Activated T-cell treated with anti-CD3 and anti-CD28 coated beads, Interleukin-2, amount 50 U/mL, for 24 hours (primary cell): ENCODE results near the gene ZSCAN10.
"Not testable (repeated sequence)": the region's sequence is repeated elsewhere in the genome, so short reads cannot be mapped to it uniquely, and the experiment has no call there.

ENCODE experiments used
- DNase-seq: peaks from one replicate; pipeline ENCODE4 v3.0.0-alpha.2; 2020
- H3K27ac Mint-ChIP-seq: 2 replicates; pipeline ENCODE4 v1.8.0; 2020; ENCODE audit warnings: mild to moderate bottlenecking, mixed read lengths
- H3K27me3 Mint-ChIP-seq: 2 replicates; pipeline ENCODE4 v1.8.0; 2020; ENCODE audit warnings: mixed read lengths
- H3K36me3 Mint-ChIP-seq: 2 replicates; pipeline ENCODE4 v1.8.0; 2020; ENCODE audit warnings: low read depth, mixed read lengths
- H3K4me1 Mint-ChIP-seq: 2 replicates; pipeline ENCODE4 v1.8.0; 2020; ENCODE audit warnings: low read depth, mixed read lengths
- H3K4me3 Mint-ChIP-seq: 2 replicates; pipeline ENCODE4 v1.8.0; 2020; ENCODE audit warnings: mild to moderate bottlenecking, moderate library complexity, mixed read lengths
- H3K9me3 Mint-ChIP-seq: 2 replicates; pipeline ENCODE4 v1.8.0; 2020; ENCODE audit warnings: mixed read lengths

The ZSCAN10 gene

DNA sequence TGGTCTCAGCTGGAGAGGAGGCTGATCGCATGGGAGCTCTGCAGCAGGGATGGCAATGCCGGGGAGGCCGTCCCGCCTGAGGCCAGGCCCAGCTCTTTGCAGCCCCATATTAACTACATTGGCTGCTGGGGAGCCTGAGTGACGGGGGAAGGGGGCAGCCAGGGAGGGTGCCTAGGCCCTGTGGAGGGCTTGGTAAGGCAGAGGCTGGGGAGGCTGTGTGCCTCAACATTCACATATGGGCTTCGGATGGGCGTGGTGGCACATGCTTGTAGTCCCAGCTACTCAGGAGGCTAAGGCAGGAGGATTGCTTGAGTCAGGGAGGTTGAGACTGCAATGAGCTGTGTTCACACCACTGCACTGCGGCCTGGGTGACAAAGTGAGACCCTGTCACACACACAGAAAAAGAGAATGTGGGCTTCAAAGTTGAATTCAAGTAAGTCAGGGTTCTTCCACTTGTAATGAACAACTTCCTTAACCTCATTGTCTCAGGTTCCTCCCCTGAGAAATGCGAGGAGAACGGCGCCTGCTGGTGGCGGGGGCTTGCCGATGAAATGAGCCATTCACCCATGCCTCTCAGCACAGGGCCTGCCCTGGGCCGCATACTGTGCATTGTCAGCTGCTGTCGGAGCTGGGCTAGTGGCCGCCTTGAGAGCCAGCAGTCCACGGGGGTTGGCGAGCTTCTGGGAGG, 26.4 kb downstream of the ZSCAN10 start:
- not testable (repeated sequence) for H3K9me3 Mint-ChIP-seq, H3K27me3 Mint-ChIP-seq, H3K4me3 Mint-ChIP-seq
- Mint-ChIP-seq H3K4me1 (peaks cover 88% of the 10 kb centered on the region), H3K36me3 (peaks cover 46% of the 10 kb centered on the region), H3K27ac (peak overlapping the region; percentile 97)
- DNase-seq = peak; percentile 56

DNA sequence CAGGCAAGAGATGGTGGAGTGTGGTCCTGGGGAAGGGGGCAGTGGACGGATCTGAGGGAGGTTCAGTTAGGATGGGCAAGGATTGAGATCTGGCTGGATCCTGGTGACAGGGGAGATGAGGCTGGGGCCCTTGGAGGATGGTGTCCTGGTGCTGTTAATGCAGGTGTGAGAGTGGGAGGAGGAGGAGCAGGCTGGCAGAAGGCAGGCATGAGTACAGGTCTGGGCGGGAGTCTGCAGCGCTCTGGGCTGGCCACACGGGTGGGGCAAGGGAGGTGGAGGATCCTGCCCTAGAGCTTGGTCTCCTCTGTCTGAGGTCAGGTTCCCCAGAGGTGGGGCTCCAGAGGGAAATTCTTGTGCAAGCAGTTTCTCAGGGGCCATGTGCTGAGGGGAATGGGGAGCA, 26.9 kb downstream of the ZSCAN10 start:
- Mint-ChIP-seq H3K27ac (peak overlapping the region; percentile 76), H3K36me3 (peaks cover 46% of the 10 kb centered on the region), H3K4me1 (peaks cover 88% of the 10 kb centered on the region)
- not testable (repeated sequence) for H3K27me3 Mint-ChIP-seq, H3K4me3 Mint-ChIP-seq, H3K9me3 Mint-ChIP-seq
- peak; percentile 61 for DNase-seq

DNA sequence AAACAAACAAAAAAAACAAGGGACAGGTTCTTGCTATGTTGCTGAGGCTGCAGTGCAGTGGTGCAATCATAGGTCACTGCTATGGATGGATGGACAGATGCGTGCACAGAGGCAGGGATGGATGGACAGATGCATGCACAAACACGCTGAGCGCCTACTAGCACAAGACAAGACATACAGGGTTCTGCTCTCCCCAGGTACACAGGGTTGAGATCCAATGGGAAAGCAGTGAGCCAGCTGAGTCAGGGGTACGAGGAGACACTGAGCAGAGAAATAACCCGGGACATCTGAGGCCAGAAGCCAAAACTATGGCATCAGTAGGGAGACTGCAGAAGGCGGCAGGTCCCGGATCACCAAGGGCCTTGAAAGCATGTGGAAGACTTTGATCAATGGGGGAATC, 27.4 kb downstream of the ZSCAN10 start:
- no peaks in the 10 kb centered on the region for H3K9me3 Mint-ChIP-seq
- H3K27ac Mint-ChIP-seq = peak overlapping the region; percentile 76
- peak; percentile 47 for DNase-seq
- no peak overlapping the region for H3K4me3 Mint-ChIP-seq
- H3K36me3 Mint-ChIP-seq = peaks cover 44% of the 10 kb centered on the region
- no peaks in the 10 kb centered on the region for H3K27me3 Mint-ChIP-seq
- H3K4me1 Mint-ChIP-seq = peaks cover 83% of the 10 kb centered on the region

DNA sequence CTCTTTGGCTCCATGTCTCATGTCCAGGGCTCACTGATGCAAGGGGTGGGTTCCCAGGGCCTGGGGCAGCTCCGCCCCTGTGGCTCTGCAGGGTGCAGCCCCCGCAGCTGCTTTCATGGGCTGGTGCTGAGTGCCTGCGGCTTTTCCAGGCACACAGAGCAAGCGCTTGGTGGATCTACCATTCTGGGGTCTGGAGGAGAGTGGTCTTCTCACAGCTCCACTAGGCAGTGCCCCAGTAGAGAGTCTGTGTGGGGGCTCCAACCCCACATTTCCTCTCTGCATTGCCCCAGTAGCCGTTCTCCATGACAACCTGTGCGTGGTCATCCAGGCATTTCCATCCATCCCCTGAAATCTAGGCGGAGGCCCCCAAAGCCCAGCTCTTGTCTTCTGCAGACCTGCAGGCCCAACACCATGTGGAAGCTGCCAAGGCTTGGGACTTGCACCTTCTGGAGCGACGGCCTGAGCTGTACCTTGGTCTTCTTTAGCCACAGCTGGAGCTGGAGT, 28.4 kb downstream of the ZSCAN10 start:
- Mint-ChIP-seq H3K27ac (peak overlapping the region; percentile 87), H3K4me3 (peak overlapping the region; percentile 50), H3K27me3 (no peaks in the 10 kb centered on the region), H3K9me3 (no peaks in the 10 kb centered on the region), H3K4me1 (peaks cover 74% of the 10 kb centered on the region), H3K36me3 (peaks cover 52% of the 10 kb centered on the region)
- peak; percentile 58 for DNase-seq

DNA sequence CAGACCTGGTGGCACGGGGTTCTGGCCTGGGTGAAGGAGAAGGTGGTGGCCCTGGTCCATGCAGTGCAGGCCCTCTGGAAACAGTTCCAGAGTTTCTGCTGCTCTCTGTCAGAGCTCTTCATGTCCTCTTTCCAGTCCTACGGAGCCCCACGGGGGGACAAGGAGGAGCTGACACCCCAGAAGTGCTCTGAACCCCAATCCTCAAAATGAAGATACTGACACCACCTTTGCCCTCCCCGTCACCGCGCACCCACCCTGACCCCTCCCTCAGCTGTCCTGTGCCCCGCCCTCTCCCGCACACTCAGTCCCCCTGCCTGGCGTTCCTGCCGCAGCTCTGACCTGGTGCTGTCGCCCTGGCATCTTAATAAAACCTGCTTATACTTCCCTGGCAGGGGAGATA, 29.9 kb downstream of the ZSCAN10 start:
- H3K9me3 Mint-ChIP-seq, H3K27me3 Mint-ChIP-seq, DNase-seq: not testable (repeated sequence)
- Mint-ChIP-seq H3K4me3 (peak overlapping the region; percentile 50), H3K27ac (peak overlapping the region; percentile 87), H3K36me3 (peaks cover 51% of the 10 kb centered on the region), H3K4me1 (peaks cover 74% of the 10 kb centered on the region)

DNA sequence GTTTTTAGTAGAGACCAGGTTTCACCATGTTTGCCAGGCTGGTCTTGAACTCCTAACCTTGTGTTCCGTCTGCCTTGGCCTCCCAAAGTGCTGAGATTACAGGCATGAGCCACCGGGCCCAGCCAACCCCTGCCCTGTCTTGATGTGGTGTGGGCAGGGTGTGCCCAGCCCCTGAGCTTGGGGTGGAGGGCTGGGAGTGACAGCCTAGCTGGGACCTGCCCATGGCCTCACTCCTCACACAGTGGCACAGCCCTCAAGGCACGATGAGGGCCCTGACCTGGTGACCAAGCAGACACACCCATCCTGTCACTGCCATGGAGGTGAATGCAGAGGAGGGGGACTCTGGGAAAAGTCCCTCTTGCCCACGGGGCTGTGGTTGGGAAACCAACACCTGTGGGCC, 30.6 kb downstream of the ZSCAN10 start:
- no peaks in the 10 kb centered on the region for H3K27me3 Mint-ChIP-seq
- peaks cover 51% of the 10 kb centered on the region for H3K36me3 Mint-ChIP-seq
- H3K9me3 Mint-ChIP-seq = no peaks in the 10 kb centered on the region
- H3K4me1 Mint-ChIP-seq = peaks cover 73% of the 10 kb centered on the region
- no peak for DNase-seq
- H3K4me3 Mint-ChIP-seq = peak overlapping the region; percentile 100
- peak overlapping the region; percentile 96 for H3K27ac Mint-ChIP-seq

DNA sequence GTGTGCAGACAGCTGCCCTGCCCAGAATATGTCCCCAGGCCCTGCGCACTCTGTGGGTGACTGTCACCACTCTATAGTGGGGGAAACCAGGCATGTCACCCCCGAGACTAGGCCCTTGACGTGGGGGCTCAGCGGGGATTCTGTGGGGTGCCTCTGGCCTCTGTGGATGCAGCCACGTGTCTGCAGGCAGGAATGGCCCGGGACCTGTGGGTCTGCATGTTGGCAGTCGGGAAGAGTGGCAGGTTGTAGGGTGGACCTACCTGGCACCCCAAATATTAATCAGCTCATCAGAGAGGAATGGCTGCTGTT, 32.7 kb downstream of the ZSCAN10 start:
- DNase-seq = peak; percentile 64
- Mint-ChIP-seq H3K4me3 (peak overlapping the region; percentile 100), H3K27me3 (no peaks in the 10 kb centered on the region), H3K9me3 (no peaks in the 10 kb centered on the region), H3K4me1 (peaks cover 71% of the 10 kb centered on the region), H3K27ac (peak overlapping the region; percentile 99), H3K36me3 (peaks cover 51% of the 10 kb centered on the region)

DNA sequence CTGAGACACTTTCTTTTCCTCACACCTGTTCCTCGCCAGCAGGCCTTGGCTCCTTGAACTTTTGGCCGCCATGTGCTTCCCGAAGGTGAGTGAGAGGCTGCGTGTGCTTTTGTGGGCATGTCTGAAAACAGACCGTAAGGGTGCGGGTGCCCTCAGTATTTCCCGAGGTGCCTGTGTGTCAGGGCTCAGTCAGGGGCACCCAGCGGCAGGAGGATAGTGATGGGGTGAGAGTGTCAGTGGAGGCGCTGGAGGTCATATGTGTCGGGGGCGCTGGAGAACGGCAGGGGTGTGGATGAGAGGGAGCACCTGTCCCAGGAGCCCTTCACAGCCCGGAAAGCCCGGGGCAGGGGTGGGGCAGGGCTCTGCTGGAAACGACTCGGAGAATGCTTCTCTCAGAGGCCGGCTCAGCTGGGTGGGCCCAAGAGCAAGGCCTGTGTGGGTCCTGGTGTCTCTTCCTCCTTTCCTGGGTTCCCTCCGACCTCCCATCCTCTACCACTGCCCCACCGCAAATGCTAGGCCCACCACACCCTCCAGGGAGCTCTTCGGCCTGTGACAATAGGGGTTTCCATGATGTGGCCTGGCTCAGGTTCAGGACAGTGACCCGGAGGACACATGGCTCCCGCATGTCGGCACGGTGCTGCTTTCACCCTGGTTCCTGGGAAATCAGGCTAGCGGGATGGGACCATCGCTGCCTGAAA, 33.2 kb downstream of the ZSCAN10 start:
- peak overlapping the region; percentile 99 for H3K27ac Mint-ChIP-seq
- H3K9me3 Mint-ChIP-seq = no peaks in the 10 kb centered on the region
- H3K36me3 Mint-ChIP-seq = peaks cover 51% of the 10 kb centered on the region
- DNase-seq = no peak
- H3K4me1 Mint-ChIP-seq = peaks cover 66% of the 10 kb centered on the region
- no peaks in the 10 kb centered on the region for H3K27me3 Mint-ChIP-seq
- peak overlapping the region; percentile 100 for H3K4me3 Mint-ChIP-seq

DNA sequence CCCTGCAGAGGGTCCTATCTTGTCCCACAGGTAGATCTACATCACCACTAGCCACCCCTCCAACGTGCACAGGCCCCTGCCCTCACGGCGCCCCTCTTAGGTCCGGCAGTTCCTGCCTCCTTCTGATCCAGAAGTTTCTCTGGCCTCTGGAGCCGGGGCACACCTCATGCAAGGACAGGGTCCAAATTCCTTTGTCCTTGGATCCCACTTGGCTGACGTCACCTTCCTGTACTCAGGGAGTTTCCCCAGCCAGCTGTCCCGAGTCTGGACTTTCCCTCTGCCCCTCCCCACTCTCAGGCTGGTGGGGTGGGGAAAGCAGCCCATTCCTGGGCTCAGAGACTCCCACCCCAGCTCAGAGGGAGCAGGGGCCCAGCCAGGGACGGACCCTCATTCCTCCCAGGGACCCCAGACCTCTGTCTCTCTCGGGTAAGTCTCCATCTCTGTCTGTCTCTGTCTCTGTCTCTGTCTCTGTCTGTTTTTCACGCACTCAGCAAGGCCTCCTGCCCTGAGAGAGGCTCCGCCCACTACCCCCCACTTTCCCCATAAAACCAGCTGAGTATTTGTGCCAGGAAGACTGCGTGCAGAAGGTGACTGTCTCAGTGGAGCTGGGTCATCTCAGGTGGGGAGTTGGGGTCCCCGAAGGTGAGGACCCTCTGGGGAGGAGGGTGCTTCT, 33.9 kb downstream of the ZSCAN10 start, which contains the start of gene IL32:
TSS of gene IL32 (plus strand) at position 572 of the 673 bp plus-strand sequence. CDS start 172 bp downstream, outside the sequence.
- Mint-ChIP-seq H3K4me1 (peaks cover 65% of the 10 kb centered on the region), H3K9me3 (no peaks in the 10 kb centered on the region), H3K27ac (peak within 1 kb of the TSS; percentile 99), H3K36me3 (peaks cover 47% of the 10 kb centered on the region), H3K4me3 (peak within 1 kb of the TSS; percentile 100), H3K27me3 (no peaks in the 10 kb centered on the region)
- DNase-seq = peak; percentile 83

DNA sequence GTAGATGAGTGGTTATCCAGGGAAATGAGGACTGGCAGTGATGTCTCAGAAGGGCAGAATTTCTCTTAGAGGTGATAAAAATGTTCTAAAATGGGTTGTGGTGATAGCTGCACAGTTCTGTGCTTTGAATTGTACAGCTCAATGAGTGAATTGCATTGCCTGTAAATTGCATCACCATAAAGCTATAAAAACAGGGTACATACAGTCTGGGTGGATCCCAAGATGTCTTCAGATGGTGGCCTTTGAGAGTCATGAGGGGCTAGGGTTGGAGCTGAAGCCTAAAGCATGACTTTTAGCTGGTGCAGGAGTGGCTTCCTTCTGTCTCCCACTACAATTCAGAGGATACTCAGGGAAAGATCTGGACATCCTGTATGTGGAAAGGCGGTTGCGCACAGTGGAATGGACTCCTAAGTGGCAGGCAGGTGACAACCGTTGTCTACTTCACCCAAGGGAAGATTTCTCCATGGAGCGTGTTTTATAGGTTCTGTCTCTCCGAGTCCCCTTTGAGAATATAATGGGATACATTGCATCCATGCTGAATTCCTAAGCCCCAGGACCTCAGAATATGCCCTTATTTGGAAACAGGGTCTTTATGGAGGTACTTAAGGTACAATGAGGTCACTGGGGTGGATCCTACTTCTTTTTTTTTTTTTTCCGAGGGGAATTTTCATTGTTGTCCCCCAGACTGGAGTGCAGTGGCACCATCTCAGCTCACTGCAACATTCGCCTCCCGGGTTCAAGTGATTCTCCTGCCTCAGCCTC, 35.3 kb downstream of the ZSCAN10 start:
- DNase-seq = no peak
- no peaks in the 10 kb centered on the region for H3K27me3 Mint-ChIP-seq
- H3K36me3 Mint-ChIP-seq = peaks cover 35% of the 10 kb centered on the region
- H3K4me3 Mint-ChIP-seq = peak overlapping the region; percentile 100
- H3K4me1 Mint-ChIP-seq = peaks cover 61% of the 10 kb centered on the region
- peak overlapping the region; percentile 99 for H3K27ac Mint-ChIP-seq
- no peaks in the 10 kb centered on the region for H3K9me3 Mint-ChIP-seq

DNA sequence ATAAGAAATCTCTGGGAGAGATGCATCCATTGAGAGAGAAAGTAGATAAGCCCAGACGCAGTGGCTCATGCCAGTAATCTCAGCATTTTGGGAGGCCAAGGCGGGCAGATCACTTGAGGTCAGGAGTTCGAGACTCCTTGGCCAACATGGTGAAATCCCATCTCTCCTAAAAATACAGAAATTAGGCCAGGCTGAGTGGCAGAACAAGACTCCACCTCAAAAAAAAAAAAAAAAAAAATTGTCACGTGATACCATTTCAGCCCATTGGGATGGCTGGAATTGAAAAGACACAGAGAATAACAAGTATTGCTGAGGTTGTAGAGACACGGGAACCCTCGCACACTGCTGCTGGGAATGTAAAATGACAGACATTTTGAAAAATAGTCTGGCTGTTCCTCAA, 36.5 kb downstream of the ZSCAN10 start:
- H3K36me3 Mint-ChIP-seq = peaks cover 25% of the 10 kb centered on the region
- H3K4me1 Mint-ChIP-seq = peaks cover 50% of the 10 kb centered on the region
- DNase-seq = no peak
- H3K4me3 Mint-ChIP-seq = no peak overlapping the region
- no peaks in the 10 kb centered on the region for H3K9me3 Mint-ChIP-seq
- no peaks in the 10 kb centered on the region for H3K27me3 Mint-ChIP-seq
- peak overlapping the region; percentile 63 for H3K27ac Mint-ChIP-seq

DNA sequence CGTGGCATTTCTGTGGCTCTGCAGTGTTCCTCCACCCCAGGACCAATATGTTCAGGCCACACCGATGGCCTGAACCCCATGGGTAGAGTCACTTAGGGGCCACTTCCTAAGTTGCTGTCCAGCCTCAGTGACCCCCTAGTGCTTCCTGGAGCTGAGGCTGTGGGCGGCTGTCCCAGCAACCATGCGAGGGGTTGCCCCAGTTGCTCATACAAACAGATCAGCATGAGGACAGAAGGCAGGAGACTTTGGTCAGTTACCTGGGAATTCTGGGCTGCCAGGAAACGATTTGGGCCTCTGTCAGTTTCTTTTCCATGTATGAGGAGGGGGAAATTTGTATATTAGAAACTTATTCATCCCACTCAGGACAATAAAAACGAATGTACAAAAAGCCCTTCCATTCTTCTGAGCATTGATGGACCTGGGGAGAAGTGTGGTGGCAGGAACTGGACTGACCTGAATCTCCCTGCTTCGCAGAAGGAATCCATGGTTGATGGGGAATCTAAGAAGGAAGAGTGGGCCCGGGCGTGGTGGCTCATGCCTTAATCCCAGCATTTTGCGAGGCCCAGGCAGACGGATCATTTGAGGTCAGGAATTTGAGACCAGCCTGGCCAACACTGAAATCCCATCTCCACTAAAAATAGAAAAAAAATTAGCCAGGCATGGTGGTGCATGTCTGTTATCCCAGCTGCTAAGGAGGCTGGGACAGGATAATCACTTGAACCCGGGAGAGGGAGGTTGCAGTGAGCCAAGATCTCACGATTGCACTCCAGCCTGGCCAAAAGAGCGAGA, 38.6 kb downstream of the ZSCAN10 start:
- peaks cover 60% of the 10 kb centered on the region for H3K4me1 Mint-ChIP-seq
- DNase-seq = no peak
- peak overlapping the region; percentile 95 for H3K27ac Mint-ChIP-seq
- H3K4me3 Mint-ChIP-seq = peak overlapping the region; percentile 79
- peaks cover 17% of the 10 kb centered on the region for H3K36me3 Mint-ChIP-seq
- H3K27me3 Mint-ChIP-seq = no peaks in the 10 kb centered on the region
- H3K9me3 Mint-ChIP-seq = no peaks in the 10 kb centered on the region

DNA sequence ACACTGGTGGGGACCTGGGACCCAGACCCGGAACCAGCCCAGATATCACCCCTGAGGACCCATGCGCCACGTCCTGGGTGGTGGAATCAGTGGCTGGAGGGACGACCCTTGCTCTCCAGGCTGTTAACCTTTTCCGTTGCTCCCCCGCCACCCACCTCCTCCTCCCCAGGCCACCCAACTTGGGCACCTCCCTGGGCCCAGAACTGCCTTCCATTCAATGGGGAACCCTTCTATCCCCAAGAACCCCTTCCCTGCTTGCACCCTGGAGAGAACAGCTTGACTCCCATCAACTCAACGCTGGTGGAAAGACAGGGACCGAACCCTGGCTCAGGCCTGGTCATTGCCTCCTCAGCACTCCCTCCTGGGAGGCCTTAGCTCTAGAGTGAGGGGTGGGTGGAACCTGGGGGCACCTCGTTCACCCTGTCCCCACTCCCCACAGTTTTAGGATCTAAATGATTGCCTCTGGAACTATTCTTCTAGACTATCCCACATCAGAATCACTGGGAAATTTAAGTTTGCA, 39.3 kb downstream of the ZSCAN10 start:
- no peaks in the 10 kb centered on the region for H3K9me3 Mint-ChIP-seq
- H3K36me3 Mint-ChIP-seq = peaks cover 23% of the 10 kb centered on the region
- H3K27ac Mint-ChIP-seq = peak overlapping the region; percentile 95
- peak overlapping the region; percentile 79 for H3K4me3 Mint-ChIP-seq
- peaks cover 60% of the 10 kb centered on the region for H3K4me1 Mint-ChIP-seq
- no peaks in the 10 kb centered on the region for H3K27me3 Mint-ChIP-seq
- DNase-seq = no peak
